ENCODE results near the gene PPP2R5B. TPM values are rescaled to one million over a fixed set of nuclear protein-coding genes. Genes with fewer than 3 reads are reported as not detected.

The PPP2R5B gene
- total RNA-seq, 2 experiments from 2014 or later: 16.8 to 18.3 TPM

GRCh38 chr11:64878223-64878493 lies 46.3 kb upstream of the PPP2R5B start:
- Mint-ChIP-seq H3K4me1 (ENCODE audit: low read depth) (peaks cover 66% of the 10 kb centered on the region), H3K36me3 (ENCODE audit: low read depth) (peaks cover 55% of the 10 kb centered on the region), H3K4me3 (peak overlapping the region; percentile 98), H3K9me3 (no peaks in the 10 kb centered on the region), H3K27ac (peak overlapping the region; percentile 92), H3K27me3 (no peaks in the 10 kb centered on the region)
- Histone ChIP-seq H3K36me3 (ENCODE audit: insufficient read depth, low read length) (peaks cover 32% of the 10 kb centered on the region), H3K27ac (ENCODE audit: low read depth in 1 of 2, low read length in 2 of 2) (peak overlapping the region; percentile 68 to 95), H3K27me3 (ENCODE audit: control insufficient read depth in 1 of 2, insufficient read depth in 2 of 2, low read length in 2 of 2) (no peaks in the 10 kb centered on the region), H3K4me1 (ENCODE audit: insufficient read depth, low read length) (peaks cover 72% of the 10 kb centered on the region), H3K4me3 (ENCODE audit: low read length) (peak overlapping the region; percentile 100), H3K9me3 (ENCODE audit: control insufficient read depth in 1 of 2, insufficient read depth in 1 of 2, low read length in 2 of 2) (no peaks in the 10 kb centered on the region)
- intact Hi-C loops (cut with DNase I, micrococcal nuclease): loop anchor here (1.0 to 5.0 kb wide), 4 partner anchors 19 to 101 kb away; partner anchors contain the start of genes ATG2A (in 1 of the 2), PPP2R5B (in 1 of the 2) and SF1 (in 1 of the 2)
- ATAC-seq (ENCODE audit: poor library complexity) (peak; percentile 24), DNase-seq (no peak)
- ChIA-PET POLR2A (interaction anchor here (0.6 to 17.7 kb wide), 14 partner anchors 9 to 619 kb away, joined by 3 to 767 read pairs (median 5); partner anchors contain the start of genes CDC42BPG, FAU, MAP4K2 and MEN1), CTCF (interaction anchor here (1.0 to 3.9 kb wide), 11 partner anchors 9 to 34 kb away, joined by 3 to 26 read pairs (median 12); partner anchors contain the start of gene CDC42BPG)
- no peak for TF ChIP-seq CTCF (IDR thresholded peaks at IDR 0.05)

GRCh38 chr11:64878494-64879243 lies 45.8 kb upstream of the PPP2R5B start, which contains the start of gene EHD1:
TSS of gene EHD1 (minus strand) at chr11:64878621. CDS start at chr11:64878464, 157 bp downstream.
- Histone ChIP-seq H3K27me3 (ENCODE audit: control insufficient read depth in 1 of 2, insufficient read depth in 2 of 2, low read length in 2 of 2) (no peaks in the 10 kb centered on the region), H3K4me1 (ENCODE audit: insufficient read depth, low read length) (peaks cover 72% of the 10 kb centered on the region), H3K9me3 (ENCODE audit: control insufficient read depth in 1 of 2, insufficient read depth in 1 of 2, low read length in 2 of 2) (no peaks in the 10 kb centered on the region), H3K36me3 (ENCODE audit: insufficient read depth, low read length) (peaks cover 27% of the 10 kb centered on the region), H3K27ac (ENCODE audit: low read depth in 1 of 2, low read length in 2 of 2) (peak within 1 kb of the TSS; percentile 95 to 97), H3K4me3 (ENCODE audit: low read length) (peak within 1 kb of the TSS; percentile 100)
- intact Hi-C loops (cut with DNase I, micrococcal nuclease): loop anchor here (1.0 to 5.0 kb wide), 4 partner anchors 19 to 101 kb away; partner anchors contain the start of genes ATG2A (in 1 of the 2), PPP2R5B (in 1 of the 2) and SF1 (in 1 of the 2)
- H3K4me3 Mint-ChIP-seq: peak within 1 kb of the TSS; percentile 98
- DNase-seq (peak; percentile 99 to 100 (median 100)), ATAC-seq (ENCODE audit: poor library complexity) (peak; percentile 81)
- peaks cover 62% of the 10 kb centered on the region for H3K4me1 Mint-ChIP-seq (ENCODE audit: low read depth)
- peak within 1 kb of the TSS; percentile 92 for H3K27ac Mint-ChIP-seq
- ChIA-PET POLR2A (interaction anchor here (0.6 to 17.7 kb wide), 15 partner anchors 9 to 257 kb away, joined by 3 to 767 read pairs (median 5); partner anchors contain the start of genes CDC42BPG, FAU, MAP4K2 and MEN1), CTCF (interaction anchor here (1.0 to 3.9 kb wide), 12 partner anchors 9 to 34 kb away, joined by 3 to 26 read pairs (median 9); partner anchors contain the start of gene CDC42BPG)
- H3K9me3 Mint-ChIP-seq: no peaks in the 10 kb centered on the region
- H3K36me3 Mint-ChIP-seq (ENCODE audit: low read depth): peaks cover 51% of the 10 kb centered on the region
- TF ChIP-seq CTCF (IDR thresholded peaks at IDR 0.05): peak; percentile 58
- H3K27me3 Mint-ChIP-seq: no peaks in the 10 kb centered on the region

- Mint-ChIP-seq H3K4me1 (ENCODE audit: low read depth) (peaks cover 58% of the 10 kb centered on the region), H3K36me3 (ENCODE audit: low read depth) (peaks cover 47% of the 10 kb centered on the region), H3K4me3 (peak overlapping the region; percentile 98), H3K9me3 (no peaks in the 10 kb centered on the region), H3K27ac (peak overlapping the region; percentile 92), H3K27me3 (no peaks in the 10 kb centered on the region)
- H3K9me3 ChIP-seq (ENCODE audit: control insufficient read depth in 1 of 2, insufficient read depth in 1 of 2, low read length in 2 of 2): no peaks in the 10 kb centered on the region
- DNase-seq (peak in 2 of 14 experiments; percentile 66 to 72), ATAC-seq (ENCODE audit: poor library complexity) (no peak)
- intact Hi-C loops (cut with DNase I, micrococcal nuclease): loop anchor here (2.0 to 5.0 kb wide), 2 partner anchors 37 to 102 kb away; partner anchors contain the start of genes ATG2A (in 1 of the 2) and SF1 (in 1 of the 2)
- POLR2A ChIA-PET: interaction anchor here (0.6 to 17.7 kb wide), 7 partner anchors 8 to 238 kb away, joined by 3 to 767 read pairs (median 5); partner anchors contain the start of genes CDC42BPG, PPP2R5B, RASGRP2 and SF1
- H3K27me3 ChIP-seq (ENCODE audit: control insufficient read depth in 1 of 2, insufficient read depth in 2 of 2, low read length in 2 of 2): no peaks in the 10 kb centered on the region
- H3K4me3 ChIP-seq (ENCODE audit: low read length): peak overlapping the region; percentile 75
- TF ChIP-seq CTCF (IDR thresholded peaks at IDR 0.05): no peak
- CTCF ChIA-PET: interaction anchor here (1.4 to 3.9 kb wide), 8 partner anchors 9 to 35 kb away, joined by 5 to 26 read pairs (median 20); partner anchors contain the start of gene CDC42BPG
- H3K27ac ChIP-seq (ENCODE audit: low read depth in 1 of 2, low read length in 2 of 2): peak overlapping the region; percentile 95 to 97
- peaks cover 22% of the 10 kb centered on the region for H3K36me3 ChIP-seq (ENCODE audit: insufficient read depth, low read length)
- peaks cover 66% of the 10 kb centered on the region for H3K4me1 ChIP-seq (ENCODE audit: insufficient read depth, low read length)
Observed at GRCh38 chr11:64879244-64879900, 45.1 kb upstream of the PPP2R5B start.
